Thyroid gland (tissue), 4 donors: ENCODE results near the gene IFT88.

Source experiments
- POLR2A ChIP-seq, 2 donors: fragments of 450-650 bp; IDR thresholded peaks; one replicate each; pipeline ENCODE4 v1.6.1; 2017; ENCODE audit warnings: antibody characterized with exemption in 2 of 2, mild to moderate bottlenecking in 2 of 2, moderate library complexity in 1 of 2
- TF ChIP-seq, protein P1 (sequence below), 6 experiments: fragments of 200-600 bp in 3 of 6; fragments of 450-650 bp in 3 of 6; sonication (generic) in 3 of 6; IDR thresholded peaks; one replicate each; pipeline ENCODE4 v1.5.1; 2016 to 2019; ENCODE audit warnings: antibody characterized with exemption in 6 of 6, mild to moderate bottlenecking in 2 of 6, inconsistent platforms in 1 of 6, moderate library complexity in 1 of 6

DNA sequence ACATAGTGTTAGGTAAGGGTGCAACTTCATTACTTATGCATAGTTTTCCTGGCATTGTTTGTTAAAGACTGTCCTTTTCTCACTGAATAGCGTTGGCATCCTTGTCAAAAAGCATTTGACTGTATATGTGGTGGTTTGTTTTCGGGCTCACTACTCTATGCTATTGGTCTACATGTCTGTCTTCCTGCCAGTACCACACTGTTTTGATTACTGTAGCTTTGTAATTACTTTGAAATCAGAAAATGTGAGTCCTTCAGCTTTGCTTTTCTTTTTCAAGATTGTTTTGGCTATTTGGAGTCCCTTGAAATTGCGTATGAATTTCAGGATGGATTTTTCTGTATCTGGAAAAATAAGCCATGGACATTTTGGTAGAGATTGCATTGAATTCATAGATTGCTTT, 56.0 kb downstream of the IFT88 start:
- TF ChIP-seq POLR2A (IDR thresholded peaks at IDR 0.05), result no peak
- TF ChIP-seq, protein P1, sequence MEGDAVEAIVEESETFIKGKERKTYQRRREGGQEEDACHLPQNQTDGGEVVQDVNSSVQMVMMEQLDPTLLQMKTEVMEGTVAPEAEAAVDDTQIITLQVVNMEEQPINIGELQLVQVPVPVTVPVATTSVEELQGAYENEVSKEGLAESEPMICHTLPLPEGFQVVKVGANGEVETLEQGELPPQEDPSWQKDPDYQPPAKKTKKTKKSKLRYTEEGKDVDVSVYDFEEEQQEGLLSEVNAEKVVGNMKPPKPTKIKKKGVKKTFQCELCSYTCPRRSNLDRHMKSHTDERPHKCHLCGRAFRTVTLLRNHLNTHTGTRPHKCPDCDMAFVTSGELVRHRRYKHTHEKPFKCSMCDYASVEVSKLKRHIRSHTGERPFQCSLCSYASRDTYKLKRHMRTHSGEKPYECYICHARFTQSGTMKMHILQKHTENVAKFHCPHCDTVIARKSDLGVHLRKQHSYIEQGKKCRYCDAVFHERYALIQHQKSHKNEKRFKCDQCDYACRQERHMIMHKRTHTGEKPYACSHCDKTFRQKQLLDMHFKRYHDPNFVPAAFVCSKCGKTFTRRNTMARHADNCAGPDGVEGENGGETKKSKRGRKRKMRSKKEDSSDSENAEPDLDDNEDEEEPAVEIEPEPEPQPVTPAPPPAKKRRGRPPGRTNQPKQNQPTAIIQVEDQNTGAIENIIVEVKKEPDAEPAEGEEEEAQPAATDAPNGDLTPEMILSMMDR (IDR thresholded peaks at IDR 0.05), result no peak
